ENCODE measurements around the gene TMEM42.

DNA sequence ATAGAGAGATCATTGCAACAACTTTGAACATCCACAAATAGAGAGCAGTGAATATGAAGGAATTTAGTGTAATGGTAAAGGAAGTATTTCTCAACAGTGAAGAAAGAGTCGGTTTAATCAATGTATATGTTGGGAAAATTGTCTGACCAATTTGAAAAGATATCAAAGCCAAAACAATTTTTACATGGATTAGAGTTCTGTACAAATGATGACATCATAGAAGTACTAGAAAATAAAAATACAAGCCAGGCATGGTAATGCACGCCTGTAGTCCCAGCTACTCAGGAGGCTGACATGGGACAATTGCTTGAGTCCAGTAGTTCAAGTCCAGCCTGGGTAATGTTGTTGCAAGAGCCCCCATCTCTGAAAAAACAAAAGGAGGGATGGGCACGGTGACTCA is 26.0 kb upstream of the TMEM42 start:
- no peak for TF ChIP-seq POLR2AphosphoS5 (IDR thresholded peaks at IDR 0.05; ENCODE audit: borderline replicate concordance, low read depth, low read length)
- TF ChIP-seq EZH2 (IDR thresholded peaks at IDR 0.05): no peak

Data from SK-N-MC (cell line).